Ecto neural progenitor cell (in vitro differentiated cells): ENCODE data around the gene ALG1.
A peak's percentile ranks its signal among the peaks of the same experiment; 100 is the strongest.
"Not testable (repeated sequence)": the region's sequence is repeated elsewhere in the genome, so short reads cannot be mapped to it uniquely, and the experiment has no call there.

Experiments
- DNase-seq: peaks from one replicate; pipeline ENCODE4 v3.0.0-alpha.2; 2018; ENCODE audit warnings: low spot score

ALG1 gene

GRCh38 chr16:5098221-5099159 lies 26.8 kb downstream of the ALG1 start:
- peak; percentile 90 for DNase-seq

- not testable (repeated sequence) for DNase-seq
Observed at GRCh38 chr16:5099174-5099573, 27.5 kb downstream of the ALG1 start.

GRCh38 chr16:5103296-5104032 lies 31.8 kb downstream of the ALG1 start:
- not testable (repeated sequence) for DNase-seq

- not testable (repeated sequence) for DNase-seq
Observed at GRCh38 chr16:5105039-5105438, 33.4 kb downstream of the ALG1 start.

GRCh38 chr16:5108505-5109158 lies 37.0 kb downstream of the ALG1 start:
- no peak for DNase-seq

- not testable (repeated sequence) for DNase-seq
Observed at GRCh38 chr16:5110933-5111332, 39.3 kb downstream of the ALG1 start.

- not testable (repeated sequence) for DNase-seq
Observed at GRCh38 chr16:5116780-5117295, 45.2 kb downstream of the ALG1 start.

GRCh38 chr16:5117300-5118087 lies 45.9 kb downstream of the ALG1 start:
- not testable (repeated sequence) for DNase-seq

GRCh38 chr16:5131467-5132004 lies 59.9 kb downstream of the ALG1 start:
- not testable (repeated sequence) for DNase-seq

GRCh38 chr16:5132915-5133600 lies 61.4 kb downstream of the ALG1 start:
- DNase-seq: not testable (repeated sequence)

- DNase-seq: not testable (repeated sequence)
Observed at GRCh38 chr16:5134739-5135452, 63.3 kb downstream of the ALG1 start.
